Prostate gland (tissue), 2 donors: ENCODE results near the gene EPS8L3. TPM values are rescaled to one million over a fixed set of nuclear protein-coding genes. Genes with fewer than 3 reads are reported as not detected.
"Not testable (repeated sequence)": the region's sequence is repeated elsewhere in the genome, so short reads cannot be mapped to it uniquely, and the experiment has no call there.

Experiments used
- DNase-seq: peaks from one replicate; pipeline ENCODE4 v3.0.0-alpha.2; 2019; ENCODE audit warnings: low spot score
- H3K27ac ChIP-seq, 2 donors: fragments of 200-600 bp; sonication (generic); 2 replicates each; pipeline ENCODE4 v1.5.1; 2017 to 2019
- H3K27me3 ChIP-seq: fragments of 200-600 bp; sonication (generic); replicated peaks from 2 replicates; pipeline ENCODE4 v1.5.1; 2019; ENCODE audit not compliant: insufficient read depth
- H3K36me3 ChIP-seq, 2 donors: fragments of 200-600 bp; sonication (generic); 1 replicate in 1 of 2; 2 replicates in 1 of 2; pipeline versions ENCODE4 v1.5.1 to v1.8.1; 2017 to 2019
- H3K4me1 ChIP-seq: fragments of 200-600 bp; sonication (generic); replicated peaks from 2 replicates; pipeline ENCODE4 v1.5.1; 2019
- H3K4me3 ChIP-seq, 2 donors: fragments of 200-600 bp; sonication (generic); 2 replicates each; pipeline ENCODE4 v1.5.1; 2017 to 2019
- H3K9me3 ChIP-seq: fragments of 200-600 bp; sonication (generic); 2 replicates; pipeline ENCODE4 v1.5.1; 2017
- CTCF ChIP-seq, 4 experiments: fragments of 200-600 bp in 2 of 4; fragments of 450-650 bp in 2 of 4; sonication (generic) in 2 of 4; IDR thresholded peaks; 1 replicate in 3 of 4; 2 replicates in 1 of 4; pipeline ENCODE4 v1.5.1; 2016 to 2019; ENCODE audit warnings: antibody characterized with exemption in 4 of 4, mild to moderate bottlenecking in 2 of 4, moderate library complexity in 2 of 4
- POLR2A ChIP-seq: fragments of 450-650 bp; IDR thresholded peaks from one replicate; pipeline ENCODE4 v1.6.1; 2016; ENCODE audit warnings: antibody characterized with exemption, mild to moderate bottlenecking
- POLR2AphosphoS5 ChIP-seq: sonication (generic); formaldehyde crosslinking; IDR thresholded peaks from one replicate; pipeline ENCODE4 v1.6.1; 2017; ENCODE audit warnings: antibody characterized with exemption
- WGBS: methylation state at CpG from one replicate; pipeline ENCODE4 v1.1.5; 2018; 5-methylcytosine and 5-hydroxymethylcytosine counted together
- intact Hi-C: fragments of 100-400 bp; cut with DNase I; formaldehyde crosslinking; loops from one replicate; pipeline ENCODE4 v1.14.2; 2022
- total RNA-seq, 2 donors: library from RNA; depleted of rRNA; stranded (reverse); fragments of >200 nt; gene quantifications; one replicate each; pipeline ENCODE4 v1.1.0, GENCODE V29; 2016

EPS8L3 gene
- total RNA-seq, 2 donors from 2014 or later, result 0.34 TPM; not detected in 1

DNA sequence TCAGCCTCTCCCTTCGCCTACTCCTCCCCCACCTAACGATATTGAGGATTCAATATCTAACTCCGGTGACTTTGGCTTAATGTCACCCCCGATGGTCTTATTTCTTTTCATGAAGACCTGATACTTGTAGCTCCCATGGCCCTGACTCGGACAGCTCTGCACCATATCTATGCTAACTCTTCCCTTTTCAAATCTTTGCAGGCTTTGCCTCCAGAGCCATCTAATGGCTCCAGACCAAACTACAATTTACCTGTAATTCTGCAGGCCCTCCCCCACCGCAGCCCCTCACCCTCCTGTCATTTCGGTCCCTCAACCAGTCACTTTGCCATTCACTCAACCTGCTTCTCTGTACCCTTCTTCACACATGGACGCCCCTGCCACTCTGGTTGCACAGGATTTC is 59.5 kb downstream of the EPS8L3 start:
- Histone ChIP-seq H3K27me3 (no peaks in the 10 kb centered on the region), H3K36me3 (no peaks in the 10 kb centered on the region), H3K4me1 (no peaks in the 10 kb centered on the region), H3K4me3 (no peak overlapping the region), H3K9me3 (no peaks in the 10 kb centered on the region), H3K27ac (no peak overlapping the region)
- intact Hi-C loops, result no loop called here
- TF ChIP-seq POLR2AphosphoS5 (no peak), CTCF (IDR thresholded peaks at IDR 0.05) (no peak), POLR2A (no peak)
- DNase-seq, result no peak
- 73% methylated on average over 8 of the region's 8 CpGs for WGBS

- H3K27ac ChIP-seq, H3K9me3 ChIP-seq, H3K27me3 ChIP-seq, H3K36me3 ChIP-seq, DNase-seq, intact Hi-C loops, H3K4me3 ChIP-seq, H3K4me1 ChIP-seq: not testable (repeated sequence)
- WGBS, result 82% methylated on average over 3 of the region's 3 CpGs
Measured at GRCh38 chr1:109702940-109703339, 60.8 kb downstream of the EPS8L3 start.

Other genes starting within 250 kb of the EPS8L3 start
- 1 to 10 TPM in 1 of 2 donors, not detected in 1; 1.2 TPM for gene GPR61, start 224.1 kb downstream of the EPS8L3 start, total RNA-seq
- 1 to 10 TPM; 5.1 to 5.4 TPM for gene GNAI3, start 215.3 kb downstream of the EPS8L3 start, total RNA-seq
- gene GNAT2, start 144.3 kb downstream of the EPS8L3 start, total RNA-seq, result not detected
- 10 to 100 TPM; 40.1 to 72.3 TPM for gene AMPD2, start 144.1 kb downstream of the EPS8L3 start, total RNA-seq
- 10 to 100 TPM; 26.8 to 56.5 TPM for gene GSTM4, start 107.8 kb downstream of the EPS8L3 start, total RNA-seq
- 10 to 100 TPM; 47.5 to 79.5 TPM for gene GSTM2, start 95.9 kb downstream of the EPS8L3 start, total RNA-seq
- not detected for gene GSTM1, start 76.1 kb downstream of the EPS8L3 start, total RNA-seq
- 10 to 100 TPM in 1 of 2 donors, 1 to 10 TPM in 1; 4.2 to 12.3 TPM for gene GSTM5, start 51.7 kb downstream of the EPS8L3 start, total RNA-seq
- gene GSTM3, start 22.9 kb downstream of the EPS8L3 start, total RNA-seq, result 100 to 1,000 TPM; 103 to 383 TPM
- gene CSF1, start 146.9 kb upstream of the EPS8L3 start, total RNA-seq, result 10 to 100 TPM; 18.4 to 31.5 TPM
- 10 to 100 TPM; 47.5 to 51.5 TPM for gene AHCYL1, start 220.8 kb upstream of the EPS8L3 start, total RNA-seq